HEK293 (cell line): ENCODE data around the gene TSHZ3.

ENCODE experiments used
- CTCF ChIP-seq: fragments of 450-650 bp; formaldehyde crosslinking; IDR thresholded peaks from 2 replicates; pipeline ENCODE4 v1.5.1; 2016; ENCODE audit warnings: missing biosample characterization, missing genetic modification characterization
- KLF16 ChIP-seq: fragments of 450-650 bp; formaldehyde crosslinking; IDR thresholded peaks from 2 replicates; pipeline ENCODE4 v1.5.1; 2017; ENCODE audit warnings: missing biosample characterization, missing genetic modification characterization
- KLF9 ChIP-seq: fragments of 450-650 bp; formaldehyde crosslinking; IDR thresholded peaks from 2 replicates; pipeline ENCODE4 v1.5.1; 2016; ENCODE audit warnings: missing biosample characterization, missing genetic modification characterization, low read depth
- ZBTB48 ChIP-seq: fragments of 450-650 bp; formaldehyde crosslinking; IDR thresholded peaks from 2 replicates; pipeline ENCODE4 v1.5.1; 2016; ENCODE audit warnings: missing biosample characterization, missing genetic modification characterization
- ZBTB7A ChIP-seq: fragments of 450-650 bp; formaldehyde crosslinking; IDR thresholded peaks from 2 replicates; pipeline ENCODE4 v1.5.1; 2016; ENCODE audit warnings: low read depth, missing biosample characterization, missing genetic modification characterization
- ZBTB8A ChIP-seq: fragments of 450-650 bp; formaldehyde crosslinking; IDR thresholded peaks from 2 replicates; pipeline ENCODE4 v1.5.1; 2016; ENCODE audit warnings: missing biosample characterization, missing genetic modification characterization
- ZNF140 ChIP-seq: fragments of 450-650 bp; formaldehyde crosslinking; IDR thresholded peaks from 2 replicates; pipeline ENCODE4 v1.5.1; 2016; ENCODE audit warnings: missing biosample characterization, missing genetic modification characterization
- ZNF311 ChIP-seq: fragments of 450-650 bp; formaldehyde crosslinking; IDR thresholded peaks from 2 replicates; pipeline ENCODE4 v1.5.1; 2017; ENCODE audit warnings: missing biosample characterization, missing genetic modification characterization, borderline replicate concordance
- ZNF423 ChIP-seq: fragments of 450-650 bp; formaldehyde crosslinking; IDR thresholded peaks from 2 replicates; pipeline ENCODE4 v1.5.1; 2016; ENCODE audit warnings: missing biosample characterization, missing genetic modification characterization
- ZNF624 ChIP-seq: fragments of 450-650 bp; formaldehyde crosslinking; IDR thresholded peaks from 2 replicates; pipeline ENCODE4 v1.5.1; 2017; ENCODE audit warnings: missing biosample characterization, missing genetic modification characterization
- TF ChIP-seq, protein P1 (sequence below): fragments of 450-650 bp; formaldehyde crosslinking; IDR thresholded peaks from 2 replicates; pipeline ENCODE4 v1.5.1; 2017; ENCODE audit warnings: missing biosample characterization, mild to moderate bottlenecking, missing genetic modification characterization, moderate library complexity

GRCh38 chr19:31315652-31316051 lies 33.6 kb downstream of the TSHZ3 start:
- TF ChIP-seq CTCF (tag by site-specific recombination) (no peak), ZNF311 (tag by site-specific recombination) (no peak), KLF9 (tag by site-specific recombination) (peak; percentile 29; the same call in 1 of the 2 replicates), ZBTB7A (peak; percentile 74; the same call in 1 of the 2 replicates), KLF16 (tag by site-specific recombination) (peak; percentile 41; the same call in 1 of the 2 replicates), ZBTB8A (tag by site-specific recombination) (peak; percentile 56; the same call in 1 of the 2 replicates), ZNF624 (tag by site-specific recombination) (no peak), ZNF423 (no peak), ZNF140 (no peak), ZBTB48 (no peak)
- TF ChIP-seq, protein P1, sequence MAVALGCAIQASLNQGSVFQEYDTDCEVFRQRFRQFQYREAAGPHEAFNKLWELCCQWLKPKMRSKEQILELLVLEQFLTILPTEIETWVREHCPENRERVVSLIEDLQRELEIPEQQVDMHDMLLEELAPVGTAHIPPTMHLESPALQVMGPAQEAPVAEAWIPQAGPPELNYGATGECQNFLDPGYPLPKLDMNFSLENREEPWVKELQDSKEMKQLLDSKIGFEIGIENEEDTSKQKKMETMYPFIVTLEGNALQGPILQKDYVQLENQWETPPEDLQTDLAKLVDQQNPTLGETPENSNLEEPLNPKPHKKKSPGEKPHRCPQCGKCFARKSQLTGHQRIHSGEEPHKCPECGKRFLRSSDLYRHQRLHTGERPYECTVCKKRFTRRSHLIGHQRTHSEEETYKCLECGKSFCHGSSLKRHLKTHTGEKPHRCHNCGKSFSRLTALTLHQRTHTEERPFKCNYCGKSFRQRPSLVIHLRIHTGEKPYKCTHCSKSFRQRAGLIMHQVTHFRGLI (tag by site-specific recombination) = no peak
